Choroid plexus epithelial cell (primary cell): Measurements from ENCODE around the gene PPM1A.

Experiments
- DNase-seq: peaks from one replicate; pipeline ENCODE4 v3.0.0-alpha.2; 2010; ENCODE audit warnings: low read depth
- H3K4me3 ChIP-seq: 2 replicates; pipeline ENCODE4 v1.5.1; 2011; ENCODE audit warnings: low read depth, mild to moderate bottlenecking, control low read depth, low read length, moderate library complexity
- CTCF ChIP-seq: conservative IDR thresholded peaks from 2 replicates; pipeline ENCODE4 v1.5.1; 2011; ENCODE audit warnings: low read depth, mild to moderate bottlenecking, control low read depth, inconsistent platforms, low read length, moderate library complexity

PPM1A gene

GRCh38 chr14:60301685-60302084 is 52.7 kb downstream of the PPM1A start:
- TF ChIP-seq CTCF = no peak
- H3K4me3 ChIP-seq = no peak overlapping the region
- DNase-seq = no peak

- no peak for DNase-seq
- no peak for TF ChIP-seq CTCF
- H3K4me3 ChIP-seq = no peak overlapping the region
Observed at GRCh38 chr14:60302663-60303062, 53.6 kb downstream of the PPM1A start.

GRCh38 chr14:60303745-60304144 is 54.7 kb downstream of the PPM1A start:
- no peak for DNase-seq
- no peak overlapping the region for H3K4me3 ChIP-seq
- TF ChIP-seq CTCF = no peak

- H3K4me3 ChIP-seq = no peak overlapping the region
- no peak for DNase-seq
- no peak for TF ChIP-seq CTCF
Observed at GRCh38 chr14:60304509-60304908, 55.5 kb downstream of the PPM1A start.

GRCh38 chr14:60309867-60310552 is 61.0 kb downstream of the PPM1A start:
- H3K4me3 ChIP-seq = no peak overlapping the region
- no peak for TF ChIP-seq CTCF
- peak; percentile 26 for DNase-seq

- DNase-seq = peak; percentile 73
- TF ChIP-seq CTCF = no peak
- no peak overlapping the region for H3K4me3 ChIP-seq
Observed at GRCh38 chr14:60311417-60311816, 62.4 kb downstream of the PPM1A start.

- no peak for TF ChIP-seq CTCF
- peak; percentile 45 for DNase-seq
- H3K4me3 ChIP-seq = no peak overlapping the region
Observed at GRCh38 chr14:60313093-60313492, 64.1 kb downstream of the PPM1A start.
